Calu3 (cell line): Measurements from ENCODE around the gene GNG12. TPM values are rescaled to one million over a fixed set of nuclear protein-coding genes. Genes with fewer than 3 reads are reported as not detected.

Experiments
- BruUV-seq: library from RNA; stranded (reverse); fragments of 400-500 nt; replicated peaks from 2 replicates; lab custom pipeline; 2021; lab: Mats Ljungman, UMichigan
- CTCF ChIA-PET: fragments of 300-600 bp; sonication (Branson Sonifier 250); formaldehyde crosslinking; loops from one replicate; lab custom pipeline; 2022; ENCODE audit warnings: antibody characterized with exemption; lab: Charles Lee
- DNase-seq: peaks from one replicate; pipeline ENCODE4 v3.0.0; 2022
- H3K27ac Mint-ChIP-seq: one replicate; pipeline ENCODE4 v1.8.0; 2022; ENCODE audit warnings: mixed read lengths; ENCODE audit not compliant: unreplicated experiment
- H3K27me3 Mint-ChIP-seq: one replicate; pipeline ENCODE4 v1.8.0; 2022; ENCODE audit warnings: mixed read lengths; ENCODE audit not compliant: unreplicated experiment
- H3K36me3 Mint-ChIP-seq: one replicate; pipeline ENCODE4 v1.8.0; 2022; ENCODE audit warnings: mild to moderate bottlenecking, moderate library complexity, mixed read lengths; ENCODE audit not compliant: insufficient read depth, unreplicated experiment
- H3K4me1 Mint-ChIP-seq: one replicate; pipeline ENCODE4 v1.8.0; 2022; ENCODE audit warnings: mild to moderate bottlenecking, low read depth, mixed read lengths; ENCODE audit not compliant: unreplicated experiment
- H3K4me3 Mint-ChIP-seq: one replicate; pipeline ENCODE4 v1.8.0; 2022; ENCODE audit warnings: mild to moderate bottlenecking, low read depth, moderate library complexity, mixed read lengths; ENCODE audit not compliant: unreplicated experiment
- H3K9me3 Mint-ChIP-seq: one replicate; pipeline ENCODE4 v1.8.0; 2022; ENCODE audit warnings: low read depth, mixed read lengths; ENCODE audit not compliant: unreplicated experiment
- intact Hi-C: fragments of 100-400 bp; cut with micrococcal nuclease; formaldehyde crosslinking; loops from one replicate; pipeline ENCODE4 v1.10.0; 2022; ENCODE audit not compliant: unreplicated experiment
- total RNA-seq: library from RNA; stranded (reverse); gene quantifications from 2 replicates; pipeline ENCODE4 v1.2.3, GENCODE V29; 2022
- TF ChIP-seq, protein P1 (sequence below): fragments of 200-600 bp; IDR thresholded peaks from one replicate; pipeline ENCODE4 v1.8.0; 2022; ENCODE audit warnings: antibody characterized with exemption; ENCODE audit not compliant: unreplicated experiment

Gene GNG12
- total RNA-seq, 1 experiment from 2014 or later, result 85.6 TPM

DNA sequence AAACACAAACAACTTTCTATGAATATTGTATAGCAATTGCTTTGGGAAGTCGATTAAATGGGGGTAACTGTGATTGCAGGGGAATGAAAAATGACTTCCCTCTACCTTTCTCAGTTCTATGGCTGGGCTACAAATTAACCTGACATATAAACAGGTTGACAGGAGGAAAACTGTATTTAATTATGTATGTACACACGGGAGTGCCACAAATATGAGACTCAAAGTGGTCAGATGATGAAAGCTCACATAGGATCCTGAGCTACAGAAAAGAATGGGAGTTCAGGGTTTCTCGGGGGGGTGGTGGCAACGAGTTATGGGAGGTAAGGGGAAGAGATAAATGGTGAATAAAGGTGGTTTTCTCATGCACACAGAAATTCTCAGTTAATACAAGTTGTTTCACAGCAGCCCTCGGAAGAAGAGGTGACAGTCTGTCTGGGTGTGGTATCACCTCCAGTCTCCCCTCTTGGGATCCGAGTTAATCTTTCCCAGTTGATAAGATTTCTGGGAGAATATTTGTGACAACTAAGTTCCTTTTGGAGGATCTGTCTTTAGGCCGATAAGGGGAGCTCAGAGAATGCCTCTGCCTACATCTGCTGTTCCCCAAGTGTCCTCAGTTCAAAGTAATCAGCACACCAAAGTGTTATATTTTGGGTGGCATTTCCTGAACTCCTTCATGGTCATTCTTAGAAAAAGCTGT, 122.0 kb downstream of the GNG12 start:
- no peak overlapping the region for H3K4me3 Mint-ChIP-seq
- H3K4me1 Mint-ChIP-seq, result peaks cover 59% of the 10 kb centered on the region
- CTCF ChIA-PET, result interaction anchor here (0.6 to 1.4 kb wide), 6 partner anchors 10 to 211 kb away, joined by 3 to 5 read pairs (median 4); no protein-coding TSS in a partner anchor

GRCh38 chr1:67710417-67710816, 122.8 kb downstream of the GNG12 start:
- DNase-seq, result no peak
- TF ChIP-seq, protein P1, sequence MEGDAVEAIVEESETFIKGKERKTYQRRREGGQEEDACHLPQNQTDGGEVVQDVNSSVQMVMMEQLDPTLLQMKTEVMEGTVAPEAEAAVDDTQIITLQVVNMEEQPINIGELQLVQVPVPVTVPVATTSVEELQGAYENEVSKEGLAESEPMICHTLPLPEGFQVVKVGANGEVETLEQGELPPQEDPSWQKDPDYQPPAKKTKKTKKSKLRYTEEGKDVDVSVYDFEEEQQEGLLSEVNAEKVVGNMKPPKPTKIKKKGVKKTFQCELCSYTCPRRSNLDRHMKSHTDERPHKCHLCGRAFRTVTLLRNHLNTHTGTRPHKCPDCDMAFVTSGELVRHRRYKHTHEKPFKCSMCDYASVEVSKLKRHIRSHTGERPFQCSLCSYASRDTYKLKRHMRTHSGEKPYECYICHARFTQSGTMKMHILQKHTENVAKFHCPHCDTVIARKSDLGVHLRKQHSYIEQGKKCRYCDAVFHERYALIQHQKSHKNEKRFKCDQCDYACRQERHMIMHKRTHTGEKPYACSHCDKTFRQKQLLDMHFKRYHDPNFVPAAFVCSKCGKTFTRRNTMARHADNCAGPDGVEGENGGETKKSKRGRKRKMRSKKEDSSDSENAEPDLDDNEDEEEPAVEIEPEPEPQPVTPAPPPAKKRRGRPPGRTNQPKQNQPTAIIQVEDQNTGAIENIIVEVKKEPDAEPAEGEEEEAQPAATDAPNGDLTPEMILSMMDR, result no peak
- Mint-ChIP-seq H3K27me3 (no peaks in the 10 kb centered on the region), H3K4me3 (no peak overlapping the region), H3K9me3 (no peaks in the 10 kb centered on the region), H3K36me3 (peaks cover 10% of the 10 kb centered on the region), H3K27ac (no peak overlapping the region), H3K4me1 (peaks cover 50% of the 10 kb centered on the region)
- CTCF ChIA-PET, result no interaction called here
- no TSS peak for BruUV-seq
- intact Hi-C loops, result loop anchor here (5.0 kb wide), 1 partner anchor 37 kb away; no protein-coding TSS in a partner anchor

More for the DNA sequence above, 122.0 kb downstream of the GNG12 start:
- no peaks in the 10 kb centered on the region for H3K27me3 Mint-ChIP-seq
- BruUV-seq, result no TSS peak
- no peak for DNase-seq
- H3K27ac Mint-ChIP-seq, result peak overlapping the region; percentile 22
- TF ChIP-seq, protein P1, result no peak
- intact Hi-C loops, result loop anchor here (5.0 kb wide), 1 partner anchor 36 kb away; no protein-coding TSS in a partner anchor
- no peaks in the 10 kb centered on the region for H3K9me3 Mint-ChIP-seq
- peaks cover 9% of the 10 kb centered on the region for H3K36me3 Mint-ChIP-seq

DNA sequence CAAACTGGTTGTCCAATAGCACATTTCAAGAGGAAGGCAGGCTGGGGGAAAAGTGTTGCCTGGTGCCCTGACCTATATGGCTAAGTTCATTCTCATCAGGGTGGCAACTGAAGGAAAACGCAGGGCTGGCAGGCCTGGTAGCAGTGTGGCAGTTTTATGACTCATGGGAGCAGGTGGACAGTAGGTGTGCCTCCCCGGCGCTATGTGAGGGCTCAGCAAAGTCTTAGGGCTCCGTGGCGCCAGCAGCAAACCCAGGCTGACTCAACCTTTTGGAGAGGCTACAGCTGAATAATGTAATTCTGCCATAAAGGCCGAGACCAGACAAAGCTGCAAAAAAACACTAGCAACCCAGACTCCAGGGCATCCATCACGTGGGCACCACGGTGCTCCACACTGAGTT, 124.7 kb downstream of the GNG12 start:
- no peak overlapping the region for H3K4me3 Mint-ChIP-seq
- H3K27ac Mint-ChIP-seq, result peak overlapping the region; percentile 11
- BruUV-seq, result no TSS peak
- TF ChIP-seq, protein P1, result no peak
- CTCF ChIA-PET, result interaction anchor here (1.8 kb wide), 1 partner anchor 51 kb away, joined by 6 read pairs; no protein-coding TSS in a partner anchor
- H3K4me1 Mint-ChIP-seq, result peaks cover 39% of the 10 kb centered on the region
- H3K27me3 Mint-ChIP-seq, result no peaks in the 10 kb centered on the region
- intact Hi-C loops, result no loop called here
- H3K36me3 Mint-ChIP-seq, result peaks cover 22% of the 10 kb centered on the region
- H3K9me3 Mint-ChIP-seq, result no peaks in the 10 kb centered on the region
- peak; percentile 58 for DNase-seq

GRCh38 chr1:67705735-67706453, 127.4 kb downstream of the GNG12 start:
- BruUV-seq, result no TSS peak
- CTCF ChIA-PET, result no interaction called here
- peaks cover 23% of the 10 kb centered on the region for H3K4me1 Mint-ChIP-seq
- H3K9me3 Mint-ChIP-seq, result no peaks in the 10 kb centered on the region
- H3K4me3 Mint-ChIP-seq, result no peak overlapping the region
- no peak for DNase-seq
- no peak overlapping the region for H3K27ac Mint-ChIP-seq
- intact Hi-C loops, result no loop called here
- peaks cover 26% of the 10 kb centered on the region for H3K36me3 Mint-ChIP-seq
- no peaks in the 10 kb centered on the region for H3K27me3 Mint-ChIP-seq
- TF ChIP-seq, protein P1, result no peak
